WTC11 (cell line): ENCODE data around the gene DNALI1. TPM values are rescaled to one million over a fixed set of nuclear protein-coding genes. Genes with fewer than 3 reads are reported as not detected.

Experiments
- ATAC-seq: fragments of 200-7000 bp; cut with Tn5 transposase; 2 replicates; pipeline ENCODE4 v1.10.0; 2021; ENCODE audit warnings: mild to moderate bottlenecking, moderate library complexity
- CTCF ChIA-PET: fragments of 300-600 bp; sonication (Branson Sonifier 250); formaldehyde crosslinking; loops from one replicate; lab custom pipeline; 2021; ENCODE audit warnings: antibody characterized with exemption; lab: Charles Lee
- POLR2A ChIA-PET: fragments of 350-600 bp; sonication (Branson Sonifier 250); formaldehyde crosslinking; loops from one replicate; lab custom pipeline; 2021; ENCODE audit warnings: antibody characterized with exemption; lab: Charles Lee
- DNase-seq: peaks from one replicate; pipeline ENCODE4 v3.0.0; 2021; ENCODE audit warnings: low spot score
- H3K27ac Mint-ChIP-seq: 2 replicates; pipeline ENCODE4 v1.8.0; 2021; ENCODE audit warnings: mixed read lengths
- H3K27me3 Mint-ChIP-seq: 2 replicates; pipeline ENCODE4 v1.8.0; 2021; ENCODE audit warnings: low read depth, mild to moderate bottlenecking, moderate library complexity, mixed read lengths
- H3K36me3 Mint-ChIP-seq: 2 replicates; pipeline ENCODE4 v1.8.0; 2021; ENCODE audit warnings: mixed read lengths
- H3K4me1 Mint-ChIP-seq: 2 replicates; pipeline ENCODE4 v1.8.0; 2022; ENCODE audit warnings: mixed read lengths
- H3K4me3 Mint-ChIP-seq: 2 replicates; pipeline ENCODE4 v1.8.0; 2021; ENCODE audit warnings: mild to moderate bottlenecking, moderate library complexity, mixed read lengths
- H3K9me3 Mint-ChIP-seq: 2 replicates; pipeline ENCODE4 v1.8.0; 2021; ENCODE audit warnings: mixed read lengths
- CBFB ChIP-seq: sonication (generic); formaldehyde crosslinking; IDR thresholded peaks from 2 replicates; pipeline ENCODE4 v1.8.1; 2022; ENCODE audit warnings: mild to moderate bottlenecking, low read depth, missing genetic modification reagents
- ETV6 ChIP-seq: sonication (generic); formaldehyde crosslinking; IDR thresholded peaks from 2 replicates; pipeline ENCODE4 v1.8.1; 2022; ENCODE audit warnings: mild to moderate bottlenecking, missing genetic modification reagents
- FOXJ3 ChIP-seq: sonication (generic); formaldehyde crosslinking; IDR thresholded peaks from 2 replicates; pipeline ENCODE4 v1.9.0; 2021; ENCODE audit warnings: missing genetic modification reagents, mild to moderate bottlenecking, borderline replicate concordance
- FOXK1 ChIP-seq: sonication (generic); formaldehyde crosslinking; IDR thresholded peaks from 2 replicates; pipeline ENCODE4 v1.8.0; 2022; ENCODE audit warnings: mild to moderate bottlenecking, moderate library complexity, missing genetic modification reagents
- GRHL2 ChIP-seq: fragments of 250-450 bp; sonication (Bioruptor Pico); IDR thresholded peaks from 2 replicates; pipeline ENCODE4 v1.8.0; 2022; ENCODE audit warnings: mild to moderate bottlenecking, moderate library complexity; ENCODE audit not compliant: insufficient replicate concordance, severe bottlenecking
- GTF2I ChIP-seq: fragments of 250-450 bp; sonication (Bioruptor Pico); conservative IDR thresholded peaks from 2 replicates; pipeline ENCODE4 v1.4.0; 2021; ENCODE audit warnings: mild to moderate bottlenecking
- KAT7 ChIP-seq: sonication (generic); formaldehyde crosslinking; IDR thresholded peaks from 2 replicates; pipeline ENCODE4 v1.8.1; 2023; ENCODE audit warnings: missing genetic modification reagents, mild to moderate bottlenecking, borderline replicate concordance
- SOX15 ChIP-seq: fragments of 250-450 bp; sonication (Bioruptor Pico); IDR thresholded peaks from 2 replicates; pipeline ENCODE4 v1.9.0; 2021; ENCODE audit warnings: mild to moderate bottlenecking
- TEAD1 ChIP-seq: sonication (generic); formaldehyde crosslinking; IDR thresholded peaks from 2 replicates; pipeline ENCODE4 v1.8.0; 2022; ENCODE audit warnings: mild to moderate bottlenecking, missing genetic modification reagents
- TP53 ChIP-seq: sonication (generic); formaldehyde crosslinking; IDR thresholded peaks from 2 replicates; pipeline ENCODE4 v1.8.1; 2023; ENCODE audit warnings: mild to moderate bottlenecking, missing genetic modification reagents
- total RNA-seq: library from RNA; stranded (reverse); gene quantifications from 3 replicates; pipeline ENCODE4 v1.2.3, GENCODE V29; 2021
- TF ChIP-seq, protein P1 (sequence below): fragments of 250-450 bp; sonication (Bioruptor Pico); IDR thresholded peaks from 2 replicates; pipeline ENCODE4 v1.9.0; 2021; ENCODE audit warnings: moderate library complexity, mild to moderate bottlenecking, inconsistent platforms, borderline replicate concordance
- TF ChIP-seq, protein P2 (sequence below): sonication (generic); formaldehyde crosslinking; IDR thresholded peaks from 2 replicates; pipeline ENCODE4 v1.8.0; 2023; ENCODE audit warnings: mild to moderate bottlenecking, missing genetic modification reagents
- TF ChIP-seq, protein P3 (sequence below): sonication (generic); formaldehyde crosslinking; IDR thresholded peaks from 2 replicates; pipeline ENCODE4 v1.8.1; 2023; ENCODE audit warnings: mild to moderate bottlenecking, missing genetic modification reagents, moderate library complexity
- TF ChIP-seq, protein P4 (sequence below): sonication (generic); formaldehyde crosslinking; IDR thresholded peaks from 2 replicates; pipeline ENCODE4 v1.8.1; 2022; ENCODE audit warnings: mild to moderate bottlenecking, moderate library complexity, missing genetic modification reagents
- TF ChIP-seq, protein P5 (sequence below): fragments of 250-450 bp; sonication (Bioruptor Pico); conservative IDR thresholded peaks from 2 replicates; pipeline ENCODE4 v1.9.0; 2021; ENCODE audit warnings: mild to moderate bottlenecking
- TF ChIP-seq, protein P6 (sequence below): sonication (generic); formaldehyde crosslinking; IDR thresholded peaks from 2 replicates; pipeline ENCODE4 v1.8.1; 2023; ENCODE audit warnings: mild to moderate bottlenecking, moderate library complexity, missing genetic modification reagents
- TF ChIP-seq, protein P7 (sequence below): sonication (generic); formaldehyde crosslinking; IDR thresholded peaks from 2 replicates; pipeline ENCODE4 v1.8.0; 2022; ENCODE audit warnings: missing genetic modification reagents
- TF ChIP-seq, protein P8 (sequence below): fragments of 250-450 bp; sonication (Bioruptor Pico); IDR thresholded peaks from 2 replicates; pipeline ENCODE4 v2.1.2; 2022; ENCODE audit warnings: mild to moderate bottlenecking, moderate library complexity

DNALI1 gene
- total RNA-seq, 1 experiment from 2014 or later = 10.5 TPM

DNA sequence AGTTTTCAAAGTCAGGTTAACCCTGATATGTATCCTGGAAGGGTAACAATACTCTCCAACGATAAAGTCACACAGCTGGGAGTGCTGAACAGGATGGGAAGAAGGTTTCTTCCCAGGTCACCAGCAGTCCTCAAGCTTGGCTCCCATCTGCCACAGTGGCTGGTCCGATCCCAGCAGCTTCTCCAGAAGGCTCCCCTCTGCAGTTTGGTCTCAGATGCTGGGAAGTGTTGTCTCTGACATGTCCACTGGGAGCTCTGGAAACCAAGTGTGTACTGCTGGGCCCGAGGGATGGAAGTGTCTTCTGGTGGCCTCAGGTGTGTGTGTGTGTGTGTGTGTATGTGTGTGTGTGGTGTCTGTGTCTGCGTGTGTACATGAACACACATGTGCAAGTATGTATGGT is 55.4 kb downstream of the DNALI1 start (continued):
- TF ChIP-seq, protein P1, sequence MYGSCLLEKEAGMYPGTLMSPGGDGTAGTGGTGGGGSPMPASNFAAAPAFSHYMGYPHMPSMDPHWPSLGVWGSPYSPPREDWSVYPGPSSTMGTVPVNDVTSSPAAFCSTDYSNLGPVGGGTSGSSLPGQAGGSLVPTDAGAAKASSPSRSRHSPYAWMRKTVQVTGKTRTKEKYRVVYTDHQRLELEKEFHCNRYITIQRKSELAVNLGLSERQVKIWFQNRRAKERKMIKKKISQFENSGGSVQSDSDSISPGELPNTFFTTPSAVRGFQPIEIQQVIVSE (CRISPR knock-in tag) = no peak
- TF ChIP-seq KAT7 (CRISPR knock-in tag) = no peak

DNA sequence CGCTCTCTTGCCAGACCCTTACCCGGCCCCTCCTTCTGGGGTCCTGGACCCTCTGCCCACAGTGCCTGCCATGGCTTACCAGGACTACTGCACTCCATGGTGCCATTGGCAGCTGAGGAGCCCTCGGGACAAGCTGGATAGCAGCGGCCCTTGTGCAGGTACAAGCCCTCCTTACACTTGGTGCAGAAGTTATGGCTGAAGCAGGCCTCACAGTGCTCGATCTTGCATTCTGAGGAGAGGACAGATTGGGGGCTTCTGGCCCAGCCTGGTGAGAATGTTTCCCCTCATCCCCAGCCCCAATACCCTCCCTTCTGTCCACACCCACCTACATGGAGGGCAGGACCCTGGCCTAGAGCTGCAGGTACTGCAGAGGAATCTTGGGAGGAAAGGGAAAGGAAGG is 57.4 kb downstream of the DNALI1 start:
- H3K36me3 Mint-ChIP-seq = no peaks in the 10 kb centered on the region
- DNase-seq = no peak
- CTCF ChIA-PET = interaction anchor here (1.5 kb wide), 1 partner anchor 11 kb away, joined by 11 read pairs; no protein-coding TSS in a partner anchor
- H3K4me1 Mint-ChIP-seq = no peaks in the 10 kb centered on the region
- no peak for TF ChIP-seq FOXJ3
- TF ChIP-seq, protein P2, sequence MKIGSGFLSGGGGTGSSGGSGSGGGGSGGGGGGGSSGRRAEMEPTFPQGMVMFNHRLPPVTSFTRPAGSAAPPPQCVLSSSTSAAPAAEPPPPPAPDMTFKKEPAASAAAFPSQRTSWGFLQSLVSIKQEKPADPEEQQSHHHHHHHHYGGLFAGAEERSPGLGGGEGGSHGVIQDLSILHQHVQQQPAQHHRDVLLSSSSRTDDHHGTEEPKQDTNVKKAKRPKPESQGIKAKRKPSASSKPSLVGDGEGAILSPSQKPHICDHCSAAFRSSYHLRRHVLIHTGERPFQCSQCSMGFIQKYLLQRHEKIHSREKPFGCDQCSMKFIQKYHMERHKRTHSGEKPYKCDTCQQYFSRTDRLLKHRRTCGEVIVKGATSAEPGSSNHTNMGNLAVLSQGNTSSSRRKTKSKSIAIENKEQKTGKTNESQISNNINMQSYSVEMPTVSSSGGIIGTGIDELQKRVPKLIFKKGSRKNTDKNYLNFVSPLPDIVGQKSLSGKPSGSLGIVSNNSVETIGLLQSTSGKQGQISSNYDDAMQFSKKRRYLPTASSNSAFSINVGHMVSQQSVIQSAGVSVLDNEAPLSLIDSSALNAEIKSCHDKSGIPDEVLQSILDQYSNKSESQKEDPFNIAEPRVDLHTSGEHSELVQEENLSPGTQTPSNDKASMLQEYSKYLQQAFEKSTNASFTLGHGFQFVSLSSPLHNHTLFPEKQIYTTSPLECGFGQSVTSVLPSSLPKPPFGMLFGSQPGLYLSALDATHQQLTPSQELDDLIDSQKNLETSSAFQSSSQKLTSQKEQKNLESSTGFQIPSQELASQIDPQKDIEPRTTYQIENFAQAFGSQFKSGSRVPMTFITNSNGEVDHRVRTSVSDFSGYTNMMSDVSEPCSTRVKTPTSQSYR (CRISPR knock-in tag) = no peak
- no peak for TF ChIP-seq CBFB (CRISPR knock-in tag)
- TF ChIP-seq, protein P3, sequence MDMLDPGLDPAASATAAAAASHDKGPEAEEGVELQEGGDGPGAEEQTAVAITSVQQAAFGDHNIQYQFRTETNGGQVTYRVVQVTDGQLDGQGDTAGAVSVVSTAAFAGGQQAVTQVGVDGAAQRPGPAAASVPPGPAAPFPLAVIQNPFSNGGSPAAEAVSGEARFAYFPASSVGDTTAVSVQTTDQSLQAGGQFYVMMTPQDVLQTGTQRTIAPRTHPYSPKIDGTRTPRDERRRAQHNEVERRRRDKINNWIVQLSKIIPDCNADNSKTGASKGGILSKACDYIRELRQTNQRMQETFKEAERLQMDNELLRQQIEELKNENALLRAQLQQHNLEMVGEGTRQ (CRISPR knock-in tag) = no peak
- TF ChIP-seq, protein P4, sequence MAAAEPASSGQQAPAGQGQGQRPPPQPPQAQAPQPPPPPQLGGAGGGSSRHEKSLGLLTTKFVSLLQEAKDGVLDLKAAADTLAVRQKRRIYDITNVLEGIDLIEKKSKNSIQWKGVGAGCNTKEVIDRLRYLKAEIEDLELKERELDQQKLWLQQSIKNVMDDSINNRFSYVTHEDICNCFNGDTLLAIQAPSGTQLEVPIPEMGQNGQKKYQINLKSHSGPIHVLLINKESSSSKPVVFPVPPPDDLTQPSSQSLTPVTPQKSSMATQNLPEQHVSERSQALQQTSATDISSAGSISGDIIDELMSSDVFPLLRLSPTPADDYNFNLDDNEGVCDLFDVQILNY (CRISPR knock-in tag) = no peak
- TF ChIP-seq GRHL2 (CRISPR knock-in tag) = no peak
- TF ChIP-seq SOX15 (CRISPR knock-in tag) = no peak
- no peak for TF ChIP-seq GTF2I (CRISPR knock-in tag)
- TF ChIP-seq, all 79 proteins: peak for 0
- no peak for ATAC-seq
- Mint-ChIP-seq H3K4me3 (no peak overlapping the region), H3K9me3 (no peaks in the 10 kb centered on the region), H3K27me3 (peaks cover 31% of the 10 kb centered on the region), H3K27ac (no peak overlapping the region)
- POLR2A ChIA-PET = no interaction called here

DNA sequence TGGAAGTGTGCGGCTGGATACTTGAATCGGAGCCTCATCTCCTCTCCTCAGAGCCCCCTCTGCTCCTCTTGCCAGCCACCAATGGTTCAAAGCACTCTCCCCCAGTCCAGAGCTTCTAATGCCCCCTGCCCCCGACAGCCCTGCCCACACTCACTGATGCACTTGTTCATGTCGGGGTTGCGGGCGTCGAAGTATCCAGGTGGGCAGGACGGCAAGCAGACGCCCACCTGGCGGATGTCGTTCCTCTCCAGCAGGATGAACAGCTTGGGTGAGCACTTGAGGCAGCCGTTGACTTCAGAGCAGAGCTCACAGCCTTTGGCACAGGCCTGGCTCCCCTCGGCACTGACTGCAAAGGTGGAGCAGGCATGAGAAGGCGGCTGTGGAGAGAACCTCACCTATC is 59.6 kb downstream of the DNALI1 start:
- ATAC-seq (no peak), DNase-seq (no peak)
- ChIA-PET CTCF (interaction anchor here (1.0 kb wide), 1 partner anchor 13 kb away, joined by 6 read pairs; no protein-coding TSS in a partner anchor), POLR2A (no interaction called here)
- H3K36me3 Mint-ChIP-seq = no peaks in the 10 kb centered on the region
- no peaks in the 10 kb centered on the region for H3K9me3 Mint-ChIP-seq
- H3K4me3 Mint-ChIP-seq = no peak overlapping the region
- H3K27ac Mint-ChIP-seq = no peak overlapping the region
- H3K4me1 Mint-ChIP-seq = no peaks in the 10 kb centered on the region
- H3K27me3 Mint-ChIP-seq = peaks cover 31% of the 10 kb centered on the region
- TF ChIP-seq ETV6 (no peak), TP53 (CRISPR knock-in tag) (no peak), FOXK1 (CRISPR knock-in tag) (no peak), TEAD1 (CRISPR knock-in tag) (no peak)
- TF ChIP-seq, protein P1 (CRISPR knock-in tag) = no peak
- TF ChIP-seq, protein P5, sequence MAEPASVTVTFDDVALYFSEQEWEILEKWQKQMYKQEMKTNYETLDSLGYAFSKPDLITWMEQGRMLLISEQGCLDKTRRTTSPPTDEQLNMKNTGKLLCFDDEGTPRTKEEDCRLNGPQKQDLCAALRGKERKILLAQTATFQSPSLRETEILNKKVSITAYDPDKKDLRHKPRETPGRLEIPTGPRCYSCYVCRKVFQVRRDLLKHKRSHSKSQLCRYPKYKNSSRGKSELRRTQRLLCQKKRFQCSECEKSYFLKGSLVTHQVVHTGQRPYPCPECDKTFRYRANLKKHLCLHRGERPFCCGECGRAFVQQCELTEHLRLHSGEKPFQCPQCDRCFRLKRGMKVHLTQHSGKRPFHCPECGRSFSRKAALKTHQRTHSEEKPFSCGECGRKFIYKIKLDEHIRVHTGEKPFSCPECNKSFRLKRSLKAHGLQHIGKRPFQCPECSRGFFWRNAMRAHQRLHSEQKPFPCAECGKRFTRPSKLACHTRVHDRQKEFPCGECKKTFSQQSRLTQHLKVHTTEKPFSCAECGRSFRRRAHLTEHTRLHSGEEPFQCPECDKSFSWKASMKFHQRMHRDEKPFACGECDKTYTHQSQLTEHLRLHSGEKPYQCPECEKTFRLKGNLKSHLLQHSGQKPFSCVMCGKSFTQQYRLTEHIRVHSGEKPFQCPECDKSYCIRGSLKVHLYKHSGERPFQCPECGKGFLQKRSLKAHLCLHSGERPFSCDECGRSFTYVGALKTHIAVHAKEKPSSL (CRISPR knock-in tag) = no peak
- TF ChIP-seq, protein P6, sequence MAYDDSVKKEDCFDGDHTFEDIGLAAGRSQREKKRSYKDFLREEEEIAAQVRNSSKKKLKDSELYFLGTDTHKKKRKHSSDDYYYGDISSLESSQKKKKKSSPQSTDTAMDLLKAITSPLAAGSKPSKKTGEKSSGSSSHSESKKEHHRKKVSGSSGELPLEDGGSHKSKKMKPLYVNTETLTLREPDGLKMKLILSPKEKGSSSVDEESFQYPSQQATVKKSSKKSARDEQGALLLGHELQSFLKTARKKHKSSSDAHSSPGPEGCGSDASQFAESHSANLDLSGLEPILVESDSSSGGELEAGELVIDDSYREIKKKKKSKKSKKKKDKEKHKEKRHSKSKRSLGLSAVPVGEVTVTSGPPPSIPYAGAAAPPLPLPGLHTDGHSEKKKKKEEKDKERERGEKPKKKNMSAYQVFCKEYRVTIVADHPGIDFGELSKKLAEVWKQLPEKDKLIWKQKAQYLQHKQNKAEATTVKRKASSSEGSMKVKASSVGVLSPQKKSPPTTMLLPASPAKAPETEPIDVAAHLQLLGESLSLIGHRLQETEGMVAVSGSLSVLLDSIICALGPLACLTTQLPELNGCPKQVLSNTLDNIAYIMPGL (CRISPR knock-in tag) = no peak
- TF ChIP-seq, protein P7, sequence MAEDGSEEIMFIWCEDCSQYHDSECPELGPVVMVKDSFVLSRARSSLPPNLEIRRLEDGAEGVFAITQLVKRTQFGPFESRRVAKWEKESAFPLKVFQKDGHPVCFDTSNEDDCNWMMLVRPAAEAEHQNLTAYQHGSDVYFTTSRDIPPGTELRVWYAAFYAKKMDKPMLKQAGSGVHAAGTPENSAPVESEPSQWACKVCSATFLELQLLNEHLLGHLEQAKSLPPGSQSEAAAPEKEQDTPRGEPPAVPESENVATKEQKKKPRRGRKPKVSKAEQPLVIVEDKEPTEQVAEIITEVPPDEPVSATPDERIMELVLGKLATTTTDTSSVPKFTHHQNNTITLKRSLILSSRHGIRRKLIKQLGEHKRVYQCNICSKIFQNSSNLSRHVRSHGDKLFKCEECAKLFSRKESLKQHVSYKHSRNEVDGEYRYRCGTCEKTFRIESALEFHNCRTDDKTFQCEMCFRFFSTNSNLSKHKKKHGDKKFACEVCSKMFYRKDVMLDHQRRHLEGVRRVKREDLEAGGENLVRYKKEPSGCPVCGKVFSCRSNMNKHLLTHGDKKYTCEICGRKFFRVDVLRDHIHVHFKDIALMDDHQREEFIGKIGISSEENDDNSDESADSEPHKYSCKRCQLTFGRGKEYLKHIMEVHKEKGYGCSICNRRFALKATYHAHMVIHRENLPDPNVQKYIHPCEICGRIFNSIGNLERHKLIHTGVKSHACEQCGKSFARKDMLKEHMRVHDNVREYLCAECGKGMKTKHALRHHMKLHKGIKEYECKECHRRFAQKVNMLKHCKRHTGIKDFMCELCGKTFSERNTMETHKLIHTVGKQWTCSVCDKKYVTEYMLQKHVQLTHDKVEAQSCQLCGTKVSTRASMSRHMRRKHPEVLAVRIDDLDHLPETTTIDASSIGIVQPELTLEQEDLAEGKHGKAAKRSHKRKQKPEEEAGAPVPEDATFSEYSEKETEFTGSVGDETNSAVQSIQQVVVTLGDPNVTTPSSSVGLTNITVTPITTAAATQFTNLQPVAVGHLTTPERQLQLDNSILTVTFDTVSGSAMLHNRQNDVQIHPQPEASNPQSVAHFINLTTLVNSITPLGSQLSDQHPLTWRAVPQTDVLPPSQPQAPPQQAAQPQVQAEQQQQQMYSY = no peak
- TF ChIP-seq, protein P8, sequence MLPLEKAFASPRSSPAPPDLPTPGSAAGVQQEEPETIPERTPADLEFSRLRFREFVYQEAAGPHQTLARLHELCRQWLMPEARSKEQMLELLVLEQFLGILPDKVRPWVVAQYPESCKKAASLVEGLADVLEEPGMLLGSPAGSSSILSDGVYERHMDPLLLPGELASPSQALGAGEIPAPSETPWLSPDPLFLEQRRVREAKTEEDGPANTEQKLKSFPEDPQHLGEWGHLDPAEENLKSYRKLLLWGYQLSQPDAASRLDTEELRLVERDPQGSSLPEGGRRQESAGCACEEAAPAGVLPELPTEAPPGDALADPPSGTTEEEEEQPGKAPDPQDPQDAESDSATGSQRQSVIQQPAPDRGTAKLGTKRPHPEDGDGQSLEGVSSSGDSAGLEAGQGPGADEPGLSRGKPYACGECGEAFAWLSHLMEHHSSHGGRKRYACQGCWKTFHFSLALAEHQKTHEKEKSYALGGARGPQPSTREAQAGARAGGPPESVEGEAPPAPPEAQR (CRISPR knock-in tag) = no peak
